Progenitor cell of endocrine pancreas (in vitro differentiated cells): ENCODE data around the gene COL6A3. TPM values are rescaled to one million over a fixed set of nuclear protein-coding genes. Genes with fewer than 3 reads are reported as not detected.

Experiments used
- DNase-seq: peaks from one replicate; pipeline ENCODE4 v3.0.0; 2021; ENCODE audit warnings: low spot score; ENCODE audit not compliant: unreplicated experiment
- H3K27ac Mint-ChIP-seq: 2 replicates; pipeline ENCODE4 v1.8.0; 2021; ENCODE audit warnings: mild to moderate bottlenecking, moderate library complexity, mixed read lengths
- H3K27me3 Mint-ChIP-seq: 2 replicates; pipeline ENCODE4 v1.8.0; 2021; ENCODE audit warnings: mixed read lengths
- H3K36me3 Mint-ChIP-seq: 2 replicates; pipeline ENCODE4 v1.8.0; 2022; ENCODE audit warnings: mixed read lengths; ENCODE audit not compliant: insufficient read depth
- H3K4me1 Mint-ChIP-seq: 2 replicates; pipeline ENCODE4 v1.8.0; 2021; ENCODE audit warnings: low read depth, mixed read lengths
- H3K4me3 Mint-ChIP-seq: 2 replicates; pipeline ENCODE4 v1.8.0; 2021; ENCODE audit warnings: low read depth, mild to moderate bottlenecking, moderate library complexity, mixed read lengths
- H3K9me3 Mint-ChIP-seq: 2 replicates; pipeline ENCODE4 v1.8.0; 2021; ENCODE audit warnings: low read depth, mixed read lengths
- CTCF ChIP-seq: fragments of 200-600 bp; sonication (generic); IDR thresholded peaks from one replicate; pipeline ENCODE4 v1.5.0; 2021; ENCODE audit warnings: antibody characterized with exemption, mild to moderate bottlenecking; ENCODE audit not compliant: unreplicated experiment
- total RNA-seq: library from RNA; stranded (reverse); gene quantifications from 2 replicates; pipeline ENCODE4 v1.2.1, GENCODE V29; 2021

COL6A3 gene
- total RNA-seq, 1 donor from 2014 or later = 1.0 TPM

GRCh38 chr2:237391140-237391539 lies 22.8 kb downstream of the COL6A3 start:
- Mint-ChIP-seq H3K27ac (no peak overlapping the region), H3K27me3 (peaks cover 38% of the 10 kb centered on the region), H3K9me3 (no peaks in the 10 kb centered on the region), H3K36me3 (no peaks in the 10 kb centered on the region), H3K4me3 (no peak overlapping the region), H3K4me1 (no peaks in the 10 kb centered on the region)
- DNase-seq = no peak
- TF ChIP-seq CTCF = no peak

GRCh38 chr2:237390235-237390634 lies 23.7 kb downstream of the COL6A3 start:
- no peaks in the 10 kb centered on the region for H3K36me3 Mint-ChIP-seq
- no peak overlapping the region for H3K27ac Mint-ChIP-seq
- H3K4me3 Mint-ChIP-seq = no peak overlapping the region
- DNase-seq = no peak
- peaks cover 29% of the 10 kb centered on the region for H3K27me3 Mint-ChIP-seq
- H3K9me3 Mint-ChIP-seq = no peaks in the 10 kb centered on the region
- no peaks in the 10 kb centered on the region for H3K4me1 Mint-ChIP-seq
- TF ChIP-seq CTCF = no peak

DNA sequence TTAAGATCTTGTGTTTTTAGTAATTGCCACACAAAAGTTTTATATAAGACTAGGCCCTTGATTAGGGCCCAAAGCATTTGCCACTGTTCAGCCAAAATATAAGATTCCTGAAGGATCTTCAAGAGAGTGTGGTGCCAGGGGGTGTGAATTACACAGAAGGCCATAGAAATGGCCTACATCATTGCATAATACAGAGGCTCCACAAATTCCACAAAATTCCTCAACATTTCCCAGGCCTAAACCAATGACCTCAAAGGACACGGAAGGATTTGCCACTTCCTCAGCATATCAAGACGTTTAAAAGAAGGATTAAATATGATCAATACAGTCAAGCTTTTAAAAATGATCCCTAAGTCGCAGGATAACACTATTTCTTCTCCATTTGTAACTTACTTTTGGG lies 24.1 kb downstream of the COL6A3 start:
- no peak overlapping the region for H3K27ac Mint-ChIP-seq
- H3K9me3 Mint-ChIP-seq = no peaks in the 10 kb centered on the region
- no peak for TF ChIP-seq CTCF
- no peak overlapping the region for H3K4me3 Mint-ChIP-seq
- H3K4me1 Mint-ChIP-seq = no peaks in the 10 kb centered on the region
- DNase-seq = no peak
- no peaks in the 10 kb centered on the region for H3K36me3 Mint-ChIP-seq
- H3K27me3 Mint-ChIP-seq = peaks cover 29% of the 10 kb centered on the region

DNA sequence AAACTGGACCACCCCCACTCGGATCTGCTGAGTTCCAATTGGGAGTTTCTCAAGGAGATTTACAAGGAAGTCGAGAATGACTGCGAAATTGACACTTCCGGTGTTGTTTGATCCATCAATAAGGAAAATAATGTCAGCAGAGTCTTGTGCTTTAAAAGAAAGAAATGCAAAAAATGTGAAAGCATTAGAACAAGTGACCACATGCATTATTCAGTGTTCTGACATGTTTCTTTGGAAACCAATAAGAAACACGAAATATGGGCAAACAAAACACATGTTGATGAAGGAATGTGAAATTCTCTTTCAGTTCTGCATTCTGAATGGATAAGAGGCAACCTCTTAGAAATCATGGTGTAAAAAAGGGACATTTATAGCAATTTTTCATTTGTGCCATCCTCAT lies 25.9 kb downstream of the COL6A3 start:
- no peaks in the 10 kb centered on the region for H3K36me3 Mint-ChIP-seq
- no peak overlapping the region for H3K4me3 Mint-ChIP-seq
- H3K9me3 Mint-ChIP-seq = no peaks in the 10 kb centered on the region
- H3K27ac Mint-ChIP-seq = no peak overlapping the region
- H3K4me1 Mint-ChIP-seq = no peaks in the 10 kb centered on the region
- no peak for TF ChIP-seq CTCF
- H3K27me3 Mint-ChIP-seq = peaks cover 25% of the 10 kb centered on the region
- DNase-seq = no peak

DNA sequence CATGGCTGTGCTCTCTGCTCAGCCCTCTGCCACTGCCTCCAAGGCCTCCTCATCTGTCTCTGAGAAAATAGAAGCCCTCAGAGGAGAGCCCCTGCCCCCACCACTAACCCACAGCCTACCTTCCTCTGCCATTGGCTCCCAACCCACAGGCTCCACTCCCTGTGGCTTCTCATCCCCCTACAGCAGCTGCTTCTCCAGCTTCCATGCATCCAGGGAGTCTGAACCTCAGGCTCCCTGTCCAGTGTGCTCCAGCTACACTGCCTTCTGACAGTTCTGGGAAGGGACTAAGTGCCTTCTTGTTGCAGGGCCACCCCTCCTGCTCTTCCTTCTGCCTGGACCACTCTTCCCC lies 29.3 kb downstream of the COL6A3 start:
- Mint-ChIP-seq H3K36me3 (no peaks in the 10 kb centered on the region), H3K4me3 (no peak overlapping the region), H3K4me1 (no peaks in the 10 kb centered on the region), H3K9me3 (no peaks in the 10 kb centered on the region), H3K27me3 (peaks cover 26% of the 10 kb centered on the region), H3K27ac (no peak overlapping the region)
- no peak for TF ChIP-seq CTCF
- no peak for DNase-seq
